Activated naive CD8-positive, alpha-beta T cell treated with anti-CD3 and anti-CD28 coated beads, Interleukin-2, amount 50 U/mL, for 16 hours (primary cell): ENCODE data around the gene TESK2.
A peak's percentile ranks its signal among the peaks of the same experiment; 100 is the strongest.
"Not testable (repeated sequence)": the region's sequence is repeated elsewhere in the genome, so short reads cannot be mapped to it uniquely, and the experiment has no call there.

Source experiments
- DNase-seq: peaks from one replicate; pipeline ENCODE4 v3.0.0-alpha.2; 2020; ENCODE audit warnings: low read depth, low spot score

The TESK2 gene

DNA sequence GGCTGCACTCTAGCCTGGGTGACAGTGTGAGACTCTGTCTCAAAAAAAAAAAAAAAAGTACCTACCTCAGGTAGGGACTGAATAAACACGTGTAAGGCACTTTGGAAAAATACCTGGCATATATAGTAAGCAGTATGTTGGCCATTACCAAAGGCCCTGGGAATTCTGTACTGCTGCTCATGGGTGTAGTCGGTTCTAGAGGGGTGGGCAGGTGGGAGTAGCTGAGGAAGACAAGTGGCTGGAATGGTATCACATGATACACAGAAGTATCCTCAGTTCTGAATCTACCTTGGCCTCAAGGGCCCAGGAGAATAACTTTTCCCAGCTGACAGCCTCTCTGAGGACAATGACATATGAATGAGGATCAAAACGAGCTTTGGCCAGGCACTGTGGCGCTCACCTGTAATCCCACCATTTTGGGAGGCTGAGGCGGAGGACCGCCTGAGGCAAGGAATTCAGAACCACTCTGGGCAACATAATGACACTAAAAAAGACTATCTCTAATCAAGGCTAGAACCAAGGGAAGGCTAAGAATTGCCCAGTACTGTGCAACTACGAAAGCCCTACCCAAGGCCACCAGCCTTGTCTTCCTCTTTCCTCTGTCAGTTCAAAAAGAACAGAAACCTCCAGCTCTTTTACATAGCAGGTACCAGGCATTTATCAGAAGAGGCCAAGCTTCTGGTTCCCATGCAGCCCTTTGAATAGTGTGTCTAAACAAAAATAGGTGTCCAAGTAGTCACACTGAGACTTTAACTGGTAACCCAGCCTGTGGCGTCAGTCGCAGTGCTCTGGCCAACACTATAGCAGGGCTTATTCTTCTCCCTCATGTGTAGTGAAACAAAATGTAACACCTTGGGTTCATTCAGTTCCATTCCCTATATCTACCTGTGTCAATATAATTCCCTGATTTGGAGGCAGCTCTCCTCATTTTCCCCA is 19.3 kb upstream of the TESK2 start:
- no peak for DNase-seq

DNA sequence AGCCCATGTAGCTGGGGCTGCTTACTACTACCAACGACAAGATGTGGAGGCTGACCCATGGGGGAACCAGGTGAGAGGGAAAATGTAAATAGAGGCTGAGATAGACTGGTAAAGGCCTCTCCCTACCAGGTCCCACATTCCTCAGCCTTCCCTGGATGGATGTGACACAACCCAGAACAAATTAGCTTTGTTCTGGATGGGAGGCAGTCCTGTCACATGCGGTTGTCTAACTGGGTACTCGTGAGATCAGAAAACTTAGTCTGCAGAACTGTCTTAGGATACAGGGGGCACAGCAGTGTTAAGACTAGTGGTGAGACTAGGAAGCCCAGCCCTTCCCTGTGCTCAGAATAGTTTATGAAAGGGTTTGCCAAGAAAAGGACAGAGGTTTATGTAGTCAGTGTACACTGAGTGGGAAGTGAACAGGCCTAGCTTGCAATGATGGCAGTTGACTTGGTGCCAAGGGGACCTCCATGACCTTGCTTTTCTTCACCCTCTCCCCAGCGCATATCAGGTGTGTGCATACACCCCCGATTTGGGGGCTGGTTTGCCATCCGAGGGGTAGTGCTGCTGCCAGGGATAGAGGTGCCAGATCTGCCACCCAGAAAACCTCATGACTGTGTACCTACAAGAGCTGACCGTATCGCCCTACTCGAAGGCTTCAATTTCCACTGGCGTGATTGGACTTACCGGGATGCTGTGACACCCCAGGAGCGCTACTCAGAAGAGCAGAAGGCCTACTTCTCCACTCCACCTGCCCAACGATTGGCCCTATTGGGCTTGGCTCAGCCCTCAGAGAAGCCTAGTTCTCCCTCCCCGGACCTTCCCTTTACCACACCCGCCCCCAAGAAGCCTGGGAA is 17.6 kb upstream of the TESK2 start:
- DNase-seq: no peak

DNA sequence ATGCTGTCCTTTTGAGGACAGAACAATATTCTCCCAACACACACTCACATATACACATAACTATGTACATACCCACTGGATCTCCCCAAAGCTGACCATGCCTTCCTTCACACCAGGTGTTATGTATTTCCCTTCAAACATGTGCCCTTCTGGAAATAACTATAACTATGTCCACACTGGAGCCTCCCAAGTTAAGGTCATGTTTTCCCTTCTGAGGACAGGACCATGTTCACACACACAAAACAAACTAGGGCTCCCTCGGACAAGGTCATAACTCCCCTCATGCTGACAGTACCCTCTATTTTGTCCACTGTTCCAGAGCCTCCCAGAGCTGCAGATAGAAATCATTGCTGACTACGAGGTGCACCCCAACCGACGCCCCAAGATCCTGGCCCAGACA is 16.9 kb upstream of the TESK2 start:
- no peak for DNase-seq

DNA sequence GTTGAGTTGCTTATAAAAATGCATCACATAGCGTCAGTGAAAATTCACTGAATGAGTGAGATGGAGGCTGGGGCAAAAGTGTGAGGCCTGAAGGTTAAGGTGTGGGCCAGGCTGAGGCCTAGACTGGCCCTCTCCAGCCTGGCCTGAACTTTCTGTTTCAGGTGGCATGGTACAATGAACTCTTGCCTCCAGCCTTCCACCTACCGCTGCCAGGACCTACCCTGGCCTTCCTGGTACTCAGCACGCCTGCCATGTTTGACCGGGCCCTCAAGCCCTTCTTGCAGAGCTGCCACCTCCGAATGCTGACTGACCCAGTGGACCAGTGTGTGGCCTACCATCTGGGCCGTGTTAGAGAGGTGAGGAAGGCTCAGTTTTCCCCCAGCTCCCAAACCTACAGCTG is 16.2 kb upstream of the TESK2 start:
- DNase-seq: no peak

DNA sequence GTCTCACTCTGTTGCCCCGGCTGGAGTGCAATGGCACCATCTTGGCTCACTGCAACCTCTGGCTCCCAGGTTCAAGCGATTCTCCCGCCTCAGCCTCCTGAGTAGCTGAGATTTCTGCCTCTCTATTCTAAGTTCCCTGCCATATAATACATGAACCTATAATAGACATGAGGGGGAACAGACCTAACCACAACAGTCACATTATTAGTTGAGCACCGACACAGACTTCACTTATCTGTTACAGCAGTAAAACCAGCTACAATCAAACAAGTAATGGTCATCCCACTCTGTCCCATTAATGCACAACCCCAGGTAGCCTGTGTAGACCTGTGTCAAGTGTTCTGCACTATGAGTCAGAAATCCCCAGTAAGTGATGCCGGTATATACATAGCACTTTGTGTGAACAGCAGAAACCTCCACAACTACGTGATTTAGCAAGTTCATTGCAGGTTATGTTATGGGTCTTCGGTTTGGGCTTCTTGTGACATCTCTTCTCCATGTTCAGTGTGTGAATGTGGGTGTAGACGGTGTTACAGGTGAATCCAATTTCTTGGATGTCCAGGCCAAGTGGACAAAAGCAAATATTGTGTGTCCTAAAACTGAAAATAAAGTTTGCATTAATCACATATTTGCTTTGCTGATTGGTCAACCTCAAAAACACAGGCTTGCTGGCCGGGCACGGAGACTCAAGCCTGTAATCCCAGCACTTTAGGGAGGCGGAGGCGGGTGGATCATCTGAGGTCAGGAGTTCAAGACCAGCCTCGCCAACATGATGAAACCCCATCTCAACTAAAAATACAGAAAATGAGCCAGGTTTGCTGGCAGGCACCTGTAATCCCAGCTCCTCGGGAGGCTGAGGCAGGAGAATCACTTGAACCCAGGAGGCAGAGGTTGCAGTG is 12.7 kb upstream of the TESK2 start:
- DNase-seq: no peak

DNA sequence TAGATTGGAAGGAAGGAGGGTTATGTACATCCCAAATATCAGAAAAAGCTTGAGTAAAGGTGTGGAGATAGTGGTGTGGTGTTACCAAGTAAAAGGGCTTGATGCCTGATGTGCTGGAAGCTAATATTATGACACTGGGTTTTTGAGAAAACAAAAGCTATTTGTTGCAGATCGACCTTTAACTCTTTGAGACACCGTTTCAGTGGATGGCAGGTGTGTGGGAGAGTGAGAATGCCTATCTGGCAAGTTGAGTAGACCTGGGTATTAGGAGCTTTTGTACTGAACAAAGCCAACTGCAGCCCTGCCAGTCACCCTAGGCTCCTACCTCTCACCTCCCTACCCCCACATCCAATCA is 10.5 kb upstream of the TESK2 start:
- no peak for DNase-seq

DNA sequence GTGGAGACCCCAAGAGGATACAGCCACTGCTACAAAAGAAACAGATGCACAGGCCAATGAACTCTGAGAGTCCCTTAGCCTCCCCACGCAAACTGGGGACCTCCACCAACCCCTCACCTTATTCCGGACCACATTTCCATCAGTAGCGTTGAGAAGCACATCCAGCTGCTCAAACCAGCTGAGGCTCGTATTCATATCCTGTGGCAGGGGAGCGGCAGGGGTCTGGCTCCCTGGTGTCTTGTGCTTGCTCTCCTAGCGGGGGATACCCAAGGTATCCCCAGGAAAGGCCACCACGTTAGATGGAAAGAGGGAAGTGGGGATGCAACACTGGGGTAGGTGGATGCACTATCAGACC is 8.4 kb upstream of the TESK2 start:
- DNase-seq: no peak

DNA sequence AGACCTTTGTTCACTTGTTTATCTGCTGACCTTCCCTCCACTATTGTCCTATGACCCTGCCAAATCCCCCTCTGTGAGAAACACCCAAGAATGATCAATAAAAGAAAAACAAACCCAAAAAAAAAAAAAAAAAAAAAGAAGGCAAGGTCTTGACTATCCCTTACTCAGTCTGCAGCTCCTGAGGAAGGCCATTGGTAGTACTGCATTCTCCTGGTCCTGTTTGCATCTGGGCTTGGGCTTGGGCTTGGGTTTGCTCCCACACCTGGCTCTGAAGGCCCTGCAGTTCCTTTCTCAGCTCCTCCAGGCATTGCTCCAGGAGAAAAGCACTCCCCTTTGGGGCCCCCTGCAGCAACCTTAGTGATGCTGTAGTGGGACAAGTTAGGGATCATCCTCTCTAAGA is 7.3 kb upstream of the TESK2 start:
- no peak for DNase-seq

DNA sequence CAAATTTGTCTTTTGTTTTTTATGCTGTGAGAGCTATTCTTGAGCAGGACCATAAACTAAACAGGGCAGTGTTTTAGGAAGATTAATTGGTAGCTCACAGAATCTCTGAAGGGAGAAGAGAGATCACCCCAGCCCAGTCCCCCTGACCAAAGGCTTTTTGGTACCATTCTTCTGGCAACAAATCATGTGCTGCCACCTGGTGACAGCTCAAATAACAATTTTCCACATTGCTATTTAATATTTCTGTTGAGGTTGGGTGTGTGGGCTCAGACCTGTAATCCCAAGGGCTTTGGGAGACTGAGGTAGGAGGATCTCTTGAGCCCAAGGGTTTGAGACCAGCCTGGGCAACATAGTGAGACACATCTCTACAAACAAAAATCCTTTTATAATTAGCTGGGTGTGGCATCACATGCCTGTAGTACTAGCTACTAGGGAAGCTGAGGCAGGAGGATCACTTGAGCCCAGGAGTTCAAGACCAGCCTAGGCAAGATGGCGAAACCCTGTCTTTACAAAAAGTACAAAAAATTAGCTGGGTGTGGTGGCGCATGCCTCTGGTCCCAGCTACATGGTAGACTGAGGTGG is 2.2 kb upstream of the TESK2 start:
- peak; percentile 16 for DNase-seq

DNA sequence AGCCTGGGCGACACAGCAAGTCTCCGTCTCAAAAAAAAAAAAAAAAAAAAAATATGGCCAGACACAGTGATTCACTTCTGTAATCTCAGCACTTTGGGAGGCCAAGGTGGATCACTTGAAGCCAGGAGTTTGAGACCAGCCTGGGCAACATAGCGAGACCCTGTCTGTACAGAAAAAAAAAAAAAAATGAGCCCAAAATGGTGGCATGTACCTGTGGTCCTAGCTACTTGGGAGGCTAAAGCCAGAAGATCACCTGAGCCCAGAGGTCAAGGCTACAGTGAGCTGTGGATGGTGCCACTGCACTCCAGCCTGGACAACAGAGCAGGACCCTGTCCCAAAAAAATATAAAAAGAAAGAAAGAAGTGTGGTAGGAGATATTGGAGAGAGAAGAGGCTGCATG is 1.7 kb upstream of the TESK2 start:
- no peak for DNase-seq

DNA sequence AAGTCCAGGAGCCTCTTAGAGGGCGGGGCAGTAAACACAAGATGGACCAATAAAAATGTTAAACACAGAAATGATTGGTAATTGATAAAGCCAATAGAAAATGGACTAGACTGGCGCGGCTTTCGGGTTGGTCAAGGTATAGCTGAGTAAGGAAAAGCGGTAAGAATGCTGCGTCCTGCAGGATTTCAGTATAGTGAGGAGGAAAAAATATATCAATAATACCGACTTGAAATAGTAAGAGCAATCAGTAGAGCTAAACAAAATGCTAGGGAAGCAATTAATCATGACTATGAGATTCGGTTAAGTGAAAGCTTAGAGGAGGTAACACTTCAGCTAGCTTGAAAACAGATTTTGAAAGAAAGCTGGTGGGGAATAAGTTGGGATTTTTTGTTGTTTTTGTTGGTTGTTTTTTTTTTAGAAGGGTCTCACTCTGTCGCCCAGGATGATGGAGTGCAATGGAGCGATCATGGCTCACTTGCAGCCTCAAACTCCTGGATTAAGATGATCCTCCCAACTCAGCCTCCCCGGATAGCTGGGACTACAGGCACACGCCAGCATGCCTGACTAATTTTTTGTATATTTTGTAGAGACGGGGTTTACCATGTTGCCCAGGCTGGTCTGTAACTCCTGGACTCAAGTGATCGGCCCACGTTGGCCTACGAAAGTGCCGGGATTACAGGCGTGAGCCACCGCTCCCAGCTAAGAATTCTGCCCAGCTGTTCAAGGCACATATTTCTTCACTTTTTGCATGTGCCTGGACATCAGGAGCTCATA is 711 bp upstream of the TESK2 start:
- DNase-seq: no peak

DNA sequence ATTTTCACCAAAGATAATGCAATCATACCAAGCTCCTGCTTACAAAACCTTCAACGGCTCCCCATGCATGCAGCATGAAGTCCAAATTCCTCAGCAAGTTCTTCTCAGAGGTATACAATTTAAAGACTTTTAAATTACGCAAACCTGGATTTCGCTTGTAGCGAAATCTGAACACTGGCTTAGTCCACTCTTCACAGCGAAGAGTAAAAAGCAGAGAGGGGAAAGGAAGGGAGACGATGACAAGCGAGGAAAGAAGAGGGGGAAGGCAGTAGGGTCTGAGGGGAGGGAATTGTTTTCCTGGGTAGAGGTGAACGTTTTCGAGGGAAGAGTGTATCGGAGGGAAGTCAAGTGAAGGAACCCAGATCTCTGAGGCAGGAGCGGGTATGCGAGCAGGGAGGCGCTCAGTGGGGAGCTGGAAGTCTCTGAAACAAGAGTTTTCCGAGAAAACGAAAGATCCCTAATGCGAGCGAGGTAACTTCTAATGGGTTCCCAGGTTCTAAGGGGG is 790 bp downstream of the TESK2 start:
- DNase-seq: no peak

DNA sequence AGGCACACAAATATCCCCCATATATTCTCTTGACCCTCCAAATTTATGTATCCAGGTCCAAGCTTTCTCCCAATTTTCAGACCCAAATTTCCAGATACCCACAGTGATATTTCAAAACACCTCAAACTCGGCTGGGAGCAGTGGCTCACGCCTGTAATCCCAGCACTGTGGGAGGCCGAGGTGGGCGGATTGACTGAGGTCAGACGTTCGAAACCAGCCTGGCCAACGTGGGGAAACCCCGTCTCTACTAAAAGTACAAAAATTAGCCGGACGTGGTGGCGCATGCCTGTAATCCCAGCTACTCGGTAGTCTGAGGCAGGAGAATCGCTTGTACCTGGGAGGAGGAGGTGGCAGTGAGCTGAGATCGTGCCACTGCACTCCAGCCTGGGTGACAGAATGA is 1.6 kb downstream of the TESK2 start:
- DNase-seq: not testable (repeated sequence)

DNA sequence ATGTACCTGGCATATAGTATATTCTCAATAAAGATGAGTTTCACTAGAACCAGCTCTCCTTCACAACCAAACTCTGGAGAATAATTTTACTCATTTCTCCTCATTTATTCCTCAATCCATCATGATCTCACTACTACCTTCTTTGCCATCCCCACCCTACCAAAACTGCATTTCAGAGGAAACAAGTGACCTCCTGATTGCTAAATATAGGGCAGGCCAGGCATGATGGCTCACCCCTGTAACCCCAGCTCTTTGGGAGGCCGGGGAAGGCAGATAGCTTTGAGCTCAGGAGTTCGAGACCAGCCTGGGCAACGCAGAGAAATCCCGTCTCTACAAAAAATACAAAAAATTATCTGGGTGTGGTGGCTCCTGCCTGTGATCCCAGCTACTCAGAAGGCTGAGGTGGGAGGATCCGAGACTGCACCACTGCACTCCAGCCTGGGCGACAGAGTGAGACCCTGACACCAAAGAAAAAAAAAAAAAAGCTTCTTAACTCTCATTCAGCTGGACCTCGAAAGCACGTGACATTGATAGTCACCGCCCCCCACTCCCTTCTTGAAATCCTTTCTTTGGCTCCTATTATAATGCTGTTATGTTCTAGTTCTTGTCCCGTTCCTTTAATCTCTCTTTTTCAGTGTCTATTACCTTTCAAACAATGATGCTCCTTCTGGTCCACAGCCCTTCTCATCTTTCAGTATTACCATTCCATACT is 2.1 kb downstream of the TESK2 start:
- DNase-seq: no peak

DNA sequence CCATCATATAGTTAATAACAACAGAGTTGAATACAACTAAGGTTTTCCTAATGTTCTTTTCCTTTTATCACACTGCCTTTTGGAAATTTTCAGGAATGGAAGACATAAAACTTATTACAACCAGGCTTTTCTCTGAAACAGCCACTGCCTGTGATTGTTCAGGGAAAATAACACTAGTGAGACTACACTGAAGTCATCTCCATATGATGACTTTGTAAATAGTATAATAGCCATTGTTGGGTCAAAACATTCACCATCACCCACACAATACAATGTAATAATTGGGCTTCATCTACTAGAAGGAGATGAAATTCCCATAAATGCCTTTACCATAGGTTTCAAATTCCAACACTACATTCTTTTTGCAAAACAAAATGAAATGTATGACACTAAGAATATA is 5.0 kb downstream of the TESK2 start:
- DNase-seq: no peak

DNA sequence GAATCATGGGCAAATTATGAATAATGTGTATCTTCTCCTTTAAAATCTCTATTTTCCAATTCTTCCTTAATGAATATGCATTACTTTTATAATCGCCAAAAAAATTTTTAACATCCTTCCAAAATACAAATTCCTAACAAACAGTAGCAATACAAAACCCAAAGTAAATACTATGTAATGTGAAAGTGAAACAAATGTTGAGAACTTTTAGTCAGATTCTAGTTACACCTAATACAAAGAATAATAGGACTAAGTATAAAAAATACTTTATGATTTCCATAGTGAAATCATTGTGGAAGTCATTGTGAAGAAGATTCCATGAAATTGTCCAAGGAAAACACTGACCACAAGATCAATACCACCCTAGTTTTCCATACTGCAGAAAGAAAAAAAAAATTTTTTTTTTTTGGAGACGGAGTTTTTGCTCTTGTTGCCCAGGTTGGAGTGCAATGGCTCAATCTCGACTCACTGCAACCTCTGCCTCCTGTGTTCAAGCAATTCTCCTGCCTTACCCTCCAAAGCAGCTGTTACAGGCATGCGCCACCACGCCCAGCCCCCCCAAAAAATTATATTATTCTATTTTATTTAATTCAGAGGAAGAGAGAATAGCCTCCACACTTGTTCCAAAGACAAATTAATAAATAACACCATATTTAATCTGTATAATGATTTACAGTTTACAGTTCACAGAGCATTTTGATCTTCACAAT is 11.8 kb downstream of the TESK2 start:
- no peak for DNase-seq

DNA sequence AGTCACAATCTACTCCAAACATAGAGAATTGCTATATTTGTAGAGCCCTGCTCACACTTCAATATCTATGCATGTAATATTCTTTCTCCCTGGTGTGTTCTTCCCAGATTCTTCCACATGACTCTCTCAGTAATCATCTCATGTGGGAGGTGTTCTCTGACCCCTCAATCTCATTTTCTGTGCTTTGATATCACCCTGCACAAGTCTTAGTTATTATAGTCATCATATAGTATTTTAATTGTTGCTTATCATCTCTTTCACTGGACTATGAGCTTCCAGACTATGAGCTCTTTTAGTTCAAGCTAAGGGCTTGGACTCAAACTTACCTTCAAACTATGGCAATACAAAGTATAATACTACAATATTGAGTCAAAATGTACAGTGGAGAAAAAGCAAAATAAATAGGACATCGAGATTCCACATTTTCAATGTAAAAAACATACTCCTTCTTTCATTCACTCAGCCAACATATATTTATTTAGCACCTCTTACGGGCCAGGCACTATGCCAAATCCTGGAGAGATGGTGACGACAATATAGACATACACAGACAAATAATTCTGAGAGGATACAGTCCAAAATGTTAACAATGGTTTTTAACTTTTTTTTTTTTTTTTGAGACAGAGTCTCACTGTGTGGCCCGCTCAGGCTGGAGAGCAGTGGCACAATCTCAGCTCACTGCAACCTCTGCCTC is 12.7 kb downstream of the TESK2 start:
- DNase-seq: no peak

DNA sequence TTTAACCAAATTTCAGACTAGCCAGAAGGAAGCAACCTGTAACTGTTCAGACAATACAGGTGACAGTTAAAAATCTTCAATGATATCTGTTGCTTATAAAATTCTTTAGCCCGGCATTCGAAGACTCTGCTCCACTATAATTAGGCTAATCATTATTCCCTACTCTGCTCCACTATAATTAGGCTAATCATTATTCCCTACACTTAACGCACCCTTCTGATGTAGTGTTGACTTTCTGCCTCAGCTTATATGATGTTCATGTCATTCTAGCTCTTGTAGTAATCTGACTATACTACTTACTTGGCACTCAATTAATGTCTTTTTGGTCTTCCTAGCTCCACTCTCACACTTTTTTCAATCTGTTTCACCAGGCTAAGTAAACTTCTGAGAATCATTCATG is 13.3 kb downstream of the TESK2 start:
- no peak for DNase-seq

DNA sequence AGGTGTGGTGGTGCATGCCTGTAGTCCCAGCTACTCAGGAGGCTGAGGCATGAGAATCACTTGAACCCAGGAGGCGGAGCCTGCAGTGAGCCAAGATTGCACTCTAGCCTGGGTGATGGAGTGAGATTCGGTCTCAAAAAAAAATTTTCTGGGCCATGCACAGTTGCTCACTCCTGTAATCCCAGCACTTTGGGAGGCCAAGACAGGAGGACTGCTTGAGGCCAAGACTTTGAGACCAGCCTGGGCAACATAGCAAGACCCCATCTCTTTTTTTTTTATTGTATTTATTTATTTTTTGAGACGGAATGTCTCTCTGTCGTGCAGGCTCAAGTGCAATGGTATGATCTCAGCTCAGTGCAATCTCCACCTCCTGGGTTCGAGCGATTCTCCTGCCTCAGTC is 16.8 kb downstream of the TESK2 start:
- not testable (repeated sequence) for DNase-seq
